Psoas muscle (tissue), 8 donors: ENCODE results near the gene PPM1H. TPM values are rescaled to one million over a fixed set of nuclear protein-coding genes. Genes with fewer than 3 reads are reported as not detected.

Experiments
- ATAC-seq, 4 donors: fragments of 200-7000 bp; cut with Tn5 transposase; one replicate each; pipeline ENCODE4 v1.9.1; 2020; ENCODE audit warnings: moderate library complexity in 3 of 4, mild to moderate bottlenecking in 2 of 4
- DNase-seq, 2 donors: peaks; one replicate each; pipeline ENCODE4 v3.0.0-alpha.2; 2020
- H3K27ac ChIP-seq: fragments of 200-600 bp; one replicate; pipeline ENCODE4 v1.8.0; 2022
- H3K27me3 ChIP-seq, 3 donors: fragments of 200-600 bp in 1 of 3; one replicate each; pipeline versions ENCODE4 v1.6.1 to v1.8.0; 2013 to 2022; ENCODE audit warnings: low read length in 2 of 3, mild to moderate bottlenecking in 2 of 3, moderate library complexity in 1 of 3; ENCODE audit not compliant: insufficient read depth in 3 of 3
- H3K36me3 ChIP-seq, 2 donors: fragments of 200-600 bp in 1 of 2; one replicate each; pipeline versions ENCODE4 v1.6.1 to v1.8.0; 2013 to 2022; ENCODE audit warnings: low read depth in 1 of 2, mild to moderate bottlenecking in 1 of 2, moderate library complexity in 1 of 2; ENCODE audit not compliant: insufficient read depth in 1 of 2
- H3K4me1 ChIP-seq: fragments of 200-600 bp; one replicate; pipeline ENCODE4 v1.8.0; 2022
- H3K4me3 ChIP-seq: fragments of 200-600 bp; one replicate; pipeline ENCODE4 v1.8.0; 2022; ENCODE audit warnings: mild to moderate bottlenecking
- H3K9me3 ChIP-seq: fragments of 200-600 bp; one replicate; pipeline ENCODE4 v1.8.0; 2022
- WGBS, 3 donors: extraction: QIAGEN DNeasy Blood & Tissue Kit; methylation state at CpG; one replicate each; pipeline versions ENCODE4 v1.1.6 to v1.1.7; 2013; 5-methylcytosine and 5-hydroxymethylcytosine counted together
- intact Hi-C, 2 donors: fragments of 100-400 bp; cut with DNase I; formaldehyde crosslinking; loops; one replicate each; pipeline versions ENCODE4 v1.11.0 to v1.14.2; 2022
- polyA plus RNA-seq, 3 donors: library from polyadenylated mRNA; stranded (reverse); fragments of 200-250 nt; gene quantifications; one replicate each; pipeline ENCODE4 v1.2.3, GENCODE V29; 2013
- total RNA-seq, 4 donors: library from RNA; stranded (reverse); fragmentation: NEBNext Ultra II Directional in 2 of 4; extraction: Animal tissue kit (Norgen Biotek cat#: 25700) in 2 of 4; gene quantifications; one replicate each; pipeline versions ENCODE4 v1.2.1 to v1.2.4, GENCODE V29; 2021 to 2023
- TF ChIP-seq, protein P1 (sequence below): fragments of 200-600 bp; IDR thresholded peaks from one replicate; pipeline ENCODE4 v1.8.0; 2022; ENCODE audit warnings: antibody characterized with exemption
- donor health status: healthy with polysubstance abuse.
- donor health status: DM: no; HTN: no; CAD: no; lungs with moderate emphysema.
- donor health status: Bipolar disorder and iron deficiency.
- donor health status: healthy.
- donor health status: DM: yes; HTN: yes; CAD: no.
- donor health status: DM: no; HTN: no; CAD: no.
- donor health status: DM: no; HTN: no; CAD: no.
- donor health status: DM: yes; HTN: yes; CAD: no.

The PPM1H gene
- total and polyA plus RNA-seq, 7 donors, result 0.65 to 4.3 (median 1.8) TPM

DNA sequence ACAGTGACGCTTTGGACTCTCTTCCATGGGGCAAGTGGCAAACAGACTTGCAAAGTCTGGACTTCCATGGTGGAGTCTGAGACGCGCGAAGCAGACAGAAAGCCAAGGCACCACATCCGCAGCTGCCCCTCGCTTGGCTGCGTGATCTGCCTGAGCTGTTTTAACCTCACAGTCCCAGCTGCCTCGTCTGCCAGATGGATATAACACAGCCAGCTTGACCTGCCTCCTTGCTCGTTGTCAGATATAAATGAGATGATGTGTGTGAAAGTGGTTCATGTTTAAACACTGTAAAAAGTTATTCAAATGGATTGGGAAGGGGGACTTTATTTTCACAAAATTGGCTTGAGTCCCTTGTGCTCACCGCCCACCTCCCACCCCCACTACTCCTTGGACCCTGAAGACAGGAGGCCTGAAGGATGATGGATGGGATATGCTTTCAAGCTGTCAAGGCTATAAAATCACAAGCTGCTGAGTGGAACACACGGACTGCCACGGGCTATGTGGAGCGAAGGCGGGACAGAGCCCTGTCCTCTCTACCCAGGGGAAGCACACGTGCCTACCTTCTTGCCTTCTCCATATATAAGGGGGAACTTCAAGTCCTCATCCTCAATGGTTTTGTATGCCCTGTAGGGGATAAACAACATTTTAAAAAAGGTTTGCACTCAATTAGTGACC lies 241.4 kb downstream of the PPM1H start:
- H3K27me3 ChIP-seq, result no peaks in the 10 kb centered on the region
- TF ChIP-seq, protein P1, sequence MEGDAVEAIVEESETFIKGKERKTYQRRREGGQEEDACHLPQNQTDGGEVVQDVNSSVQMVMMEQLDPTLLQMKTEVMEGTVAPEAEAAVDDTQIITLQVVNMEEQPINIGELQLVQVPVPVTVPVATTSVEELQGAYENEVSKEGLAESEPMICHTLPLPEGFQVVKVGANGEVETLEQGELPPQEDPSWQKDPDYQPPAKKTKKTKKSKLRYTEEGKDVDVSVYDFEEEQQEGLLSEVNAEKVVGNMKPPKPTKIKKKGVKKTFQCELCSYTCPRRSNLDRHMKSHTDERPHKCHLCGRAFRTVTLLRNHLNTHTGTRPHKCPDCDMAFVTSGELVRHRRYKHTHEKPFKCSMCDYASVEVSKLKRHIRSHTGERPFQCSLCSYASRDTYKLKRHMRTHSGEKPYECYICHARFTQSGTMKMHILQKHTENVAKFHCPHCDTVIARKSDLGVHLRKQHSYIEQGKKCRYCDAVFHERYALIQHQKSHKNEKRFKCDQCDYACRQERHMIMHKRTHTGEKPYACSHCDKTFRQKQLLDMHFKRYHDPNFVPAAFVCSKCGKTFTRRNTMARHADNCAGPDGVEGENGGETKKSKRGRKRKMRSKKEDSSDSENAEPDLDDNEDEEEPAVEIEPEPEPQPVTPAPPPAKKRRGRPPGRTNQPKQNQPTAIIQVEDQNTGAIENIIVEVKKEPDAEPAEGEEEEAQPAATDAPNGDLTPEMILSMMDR, result no peak
- DNase-seq (no peak), ATAC-seq (no peak)
- H3K36me3 ChIP-seq, result no peaks in the 10 kb centered on the region
- intact Hi-C loops, result no loop called here
- H3K9me3 ChIP-seq, result no peaks in the 10 kb centered on the region
- no peak overlapping the region for H3K4me3 ChIP-seq
- no peaks in the 10 kb centered on the region for H3K4me1 ChIP-seq
- no peak overlapping the region for H3K27ac ChIP-seq
- 50 to 58% (median 51%) methylated on average over 15 of the region's 15 CpGs for WGBS, 3 donors

DNA sequence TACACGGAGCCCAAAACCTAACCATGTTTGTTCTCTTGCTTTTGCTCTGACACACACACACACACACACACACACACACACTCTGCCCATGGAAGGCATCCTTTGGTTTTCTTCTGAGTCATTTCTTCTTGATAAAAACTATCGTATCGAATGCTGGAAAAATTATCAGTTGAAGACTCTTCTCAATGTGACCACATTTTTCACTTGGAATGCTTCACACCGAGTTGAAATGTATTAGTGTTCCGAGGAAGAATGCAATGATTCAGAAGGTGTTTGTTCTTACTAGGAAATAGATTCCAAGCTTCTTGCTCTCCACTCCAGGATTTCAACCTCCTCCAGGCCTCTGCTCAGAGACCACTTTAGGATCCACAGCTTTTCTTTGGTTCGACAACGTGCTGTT lies 242.1 kb downstream of the PPM1H start:
- 62 to 65% (median 65%) methylated on average over 7 of the region's 7 CpGs for WGBS, 3 donors
- Histone ChIP-seq H3K27me3 (no peaks in the 10 kb centered on the region), H3K4me1 (no peaks in the 10 kb centered on the region), H3K9me3 (no peaks in the 10 kb centered on the region), H3K36me3 (no peaks in the 10 kb centered on the region), H3K27ac (no peak overlapping the region), H3K4me3 (no peak overlapping the region)
- intact Hi-C loops, result no loop called here
- DNase-seq (no peak), ATAC-seq (no peak)
- TF ChIP-seq, protein P1, result no peak

DNA sequence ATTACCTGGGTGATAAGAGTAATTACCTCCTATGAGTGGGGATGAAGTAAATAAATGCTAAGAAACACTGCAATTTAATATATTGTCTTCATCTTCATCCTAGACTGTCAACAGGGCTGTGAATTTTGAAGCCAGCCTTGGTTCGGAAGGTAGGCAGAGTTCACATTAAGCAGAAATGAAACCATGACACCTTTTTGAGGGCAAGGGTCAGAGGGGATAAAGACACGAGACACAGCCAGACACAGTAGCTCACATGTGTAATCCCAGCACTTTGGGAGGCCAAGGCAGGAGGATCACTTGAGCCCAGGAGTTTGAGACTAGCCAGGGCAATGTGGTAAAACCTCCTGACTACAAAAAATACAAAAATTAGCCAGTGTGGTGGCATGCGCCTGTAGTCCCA lies 243.6 kb downstream of the PPM1H start:
- 95 to 98% (median 95%) methylated on average over 3 of the region's 3 CpGs for WGBS, 3 donors
- Histone ChIP-seq H3K27ac (no peak overlapping the region), H3K36me3 (no peaks in the 10 kb centered on the region), H3K27me3 (no peaks in the 10 kb centered on the region), H3K4me1 (no peaks in the 10 kb centered on the region), H3K9me3 (no peaks in the 10 kb centered on the region), H3K4me3 (no peak overlapping the region)
- DNase-seq, result no peak
- ATAC-seq, result no peak
- TF ChIP-seq, protein P1, result no peak
- intact Hi-C loops, result no loop called here

DNA sequence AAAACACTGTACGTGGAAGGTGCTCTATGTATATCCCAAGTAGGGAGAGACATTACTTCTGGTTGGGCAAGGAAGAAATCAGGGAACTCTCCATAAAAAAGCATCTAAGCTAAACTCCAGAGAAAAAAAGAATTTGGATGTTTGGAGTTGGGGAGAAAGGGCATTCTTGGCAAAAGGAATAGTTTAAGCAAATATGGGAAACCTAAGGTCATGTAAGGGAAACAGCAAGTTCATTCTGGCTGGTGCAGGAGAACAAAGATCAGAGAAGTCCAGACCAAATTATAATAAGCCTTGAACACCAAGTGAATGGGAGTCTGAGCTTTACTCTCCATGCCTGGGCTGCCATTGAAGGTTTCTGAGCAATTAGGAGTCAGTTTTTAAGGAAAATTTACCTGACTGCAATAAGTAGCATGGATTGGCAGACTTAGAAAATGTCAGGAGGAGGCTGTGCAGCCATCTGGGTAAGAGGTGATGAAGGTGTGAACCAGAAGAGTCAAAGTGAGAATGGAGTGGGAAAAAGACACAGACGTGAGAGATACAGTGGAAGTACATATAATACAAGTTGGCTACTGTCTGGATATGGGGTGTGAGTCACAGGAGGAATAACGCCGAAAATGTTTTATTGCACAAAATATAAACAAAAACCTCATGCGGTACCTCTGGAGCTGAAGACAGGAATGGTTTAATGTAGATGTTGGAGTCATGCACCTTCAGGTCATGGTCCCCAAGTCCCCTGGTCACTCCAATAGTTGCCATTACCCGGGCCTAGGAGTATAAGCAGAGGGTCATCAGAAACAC lies 245.7 kb downstream of the PPM1H start:
- no peaks in the 10 kb centered on the region for H3K9me3 ChIP-seq
- TF ChIP-seq, protein P1, result no peak
- DNase-seq (no peak), ATAC-seq (no peak)
- H3K36me3 ChIP-seq, result no peaks in the 10 kb centered on the region
- H3K27me3 ChIP-seq, result no peaks in the 10 kb centered on the region
- no peak overlapping the region for H3K4me3 ChIP-seq
- intact Hi-C loops, result no loop called here
- 83 to 90% (median 90%) methylated on average over 6 of the region's 6 CpGs for WGBS, 3 donors
- H3K27ac ChIP-seq, result no peak overlapping the region
- H3K4me1 ChIP-seq, result no peaks in the 10 kb centered on the region
